ENCODE data around the gene MCAT. TPM values are rescaled to one million over a fixed set of nuclear protein-coding genes. Genes with fewer than 3 reads are reported as not detected.

Gene MCAT
- total RNA-seq, 4 donors from 2014 or later = 18.2 to 33.7 (median 31.1) TPM

GRCh38 chr22:43128116-43128515, 15.1 kb downstream of the MCAT start:
- TF ChIP-seq CTCF (IDR thresholded peaks at IDR 0.05 in 4 of 5, conservative IDR thresholded peaks at IDR 0.05 in 1 of 5) (no peak), POLR2A (IDR thresholded peaks at IDR 0.05) (no peak)
- intact Hi-C loops (cut with DNase I; ENCODE audit: low total_unique reads) = no loop called here
- in situ Hi-C loops (cut with MboI; ENCODE audit: low sequenced_read_pairs in 4 of 4) = no loop called here
- Histone ChIP-seq H3K27ac (no peak overlapping the region), H3K4me1 (no peaks in the 10 kb centered on the region), H3K36me3 (peaks cover 0 to 10% of the 10 kb centered on the region in 2 donors), H3K4me3 (no peak overlapping the region), H3K9me3 (no peaks in the 10 kb centered on the region), H3K27me3 (no peaks in the 10 kb centered on the region)
- no peak for ATAC-seq
- DNase-seq = no peak

GRCh38 chr22:43127166-43127908, 15.9 kb downstream of the MCAT start:
- Histone ChIP-seq H3K27ac (no peak overlapping the region), H3K4me1 (no peaks in the 10 kb centered on the region), H3K9me3 (no peaks in the 10 kb centered on the region), H3K27me3 (no peaks in the 10 kb centered on the region), H3K4me3 (no peak overlapping the region), H3K36me3 (peaks cover 0 to 2% of the 10 kb centered on the region in 2 donors)
- ATAC-seq (no peak), DNase-seq (no peak)
- TF ChIP-seq CTCF (IDR thresholded peaks at IDR 0.05 in 4 of 5, conservative IDR thresholded peaks at IDR 0.05 in 1 of 5) (no peak), POLR2A (IDR thresholded peaks at IDR 0.05) (no peak)
- in situ Hi-C loops (cut with MboI; ENCODE audit: low sequenced_read_pairs in 4 of 4) = no loop called here
- intact Hi-C loops (cut with DNase I; ENCODE audit: low total_unique reads) = no loop called here

- H3K36me3 ChIP-seq = no peaks in the 10 kb centered on the region
- no peaks in the 10 kb centered on the region for H3K4me1 ChIP-seq
- TF ChIP-seq CTCF (IDR thresholded peaks at IDR 0.05 in 4 of 5, conservative IDR thresholded peaks at IDR 0.05 in 1 of 5) (no peak), POLR2A (IDR thresholded peaks at IDR 0.05) (no peak)
- H3K27ac ChIP-seq = no peak overlapping the region
- H3K9me3 ChIP-seq = no peaks in the 10 kb centered on the region
- H3K4me3 ChIP-seq = no peak overlapping the region
- DNase-seq (no peak), ATAC-seq (no peak)
- in situ Hi-C loops (cut with MboI; ENCODE audit: low sequenced_read_pairs in 4 of 4) = no loop called here
- intact Hi-C loops (cut with DNase I; ENCODE audit: low total_unique reads) = no loop called here
- no peaks in the 10 kb centered on the region for H3K27me3 ChIP-seq
Observed at GRCh38 chr22:43126501-43127165, 16.6 kb downstream of the MCAT start.

- H3K36me3 ChIP-seq = no peaks in the 10 kb centered on the region
- intact Hi-C loops (cut with DNase I; ENCODE audit: low total_unique reads) = no loop called here
- DNase-seq (no peak), ATAC-seq (no peak)
- no peaks in the 10 kb centered on the region for H3K9me3 ChIP-seq
- no peak overlapping the region for H3K27ac ChIP-seq
- in situ Hi-C loops (cut with MboI; ENCODE audit: low sequenced_read_pairs in 4 of 4) = no loop called here
- peaks cover 0 to 5% (median 0%) of the 10 kb centered on the region in 3 donors for H3K27me3 ChIP-seq
- TF ChIP-seq POLR2A (IDR thresholded peaks at IDR 0.05) (no peak), CTCF (IDR thresholded peaks at IDR 0.05 in 4 of 5, conservative IDR thresholded peaks at IDR 0.05 in 1 of 5) (no peak)
- no peaks in the 10 kb centered on the region for H3K4me1 ChIP-seq
- no peak overlapping the region for H3K4me3 ChIP-seq
Observed at GRCh38 chr22:43118953-43119458, 24.2 kb downstream of the MCAT start.

Measured in gastrocnemius medialis (tissue), 4 donors.